Endothelial cell of umbilical vein (primary cell): ENCODE measurements around the gene ETS2.

Source experiments
- CTCF ChIP-seq, 2 donors: IDR thresholded peaks; 1 replicate in 1 of 2; 2 replicates in 1 of 2; pipeline ENCODE4 v1.5.1; 2011; ENCODE audit warnings: low read length in 2 of 2, mild to moderate bottlenecking in 2 of 2, moderate library complexity in 2 of 2, control low read depth in 1 of 2, inconsistent platforms in 1 of 2, low read depth in 1 of 2; ENCODE audit not compliant: insufficient read depth in 1 of 2; ENCODE audit errors: extremely low read depth in 1 of 2
- EZH2 ChIP-seq: IDR thresholded peaks from 2 replicates; pipeline ENCODE4 v1.6.1; 2012; ENCODE audit warnings: borderline replicate concordance, low read depth, mild to moderate bottlenecking, moderate library complexity, low read length, inconsistent platforms; ENCODE audit not compliant: severe bottlenecking
- MAX ChIP-seq: IDR thresholded peaks from 2 replicates; pipeline ENCODE4 v1.6.1; 2011; ENCODE audit not compliant: insufficient read depth, insufficient read length
- POLR2A ChIP-seq: IDR thresholded peaks from 2 replicates; pipeline ENCODE4 v1.6.1; 2012; ENCODE audit warnings: low read depth, mild to moderate bottlenecking, control low read depth, low read length

GRCh38 chr21:38821248-38821647, 15.5 kb downstream of the ETS2 start:
- TF ChIP-seq EZH2, result no peak
- no peak for TF ChIP-seq CTCF (IDR thresholded peaks at IDR 0.05; ENCODE audit: extremely low read depth in 1 of 2, insufficient read depth in 1 of 2, low read depth in 1 of 2, low read length in 2 of 2)
- TF ChIP-seq POLR2A, result no peak
- no peak for TF ChIP-seq MAX
